ENCODE measurements around the gene NDUFS2.
A peak's percentile ranks its signal among the peaks of the same experiment; 100 is the strongest.

Gene NDUFS2

GRCh38 chr1:161195171-161195570, 7.0 kb upstream of the NDUFS2 start:
- no peak overlapping the region for H3K4me3 ChIP-seq (ENCODE audit: low read depth, low read length)
- no peak for DNase-seq
- H3K9me3 ChIP-seq: no peaks in the 10 kb centered on the region
- TF ChIP-seq, protein P1, sequence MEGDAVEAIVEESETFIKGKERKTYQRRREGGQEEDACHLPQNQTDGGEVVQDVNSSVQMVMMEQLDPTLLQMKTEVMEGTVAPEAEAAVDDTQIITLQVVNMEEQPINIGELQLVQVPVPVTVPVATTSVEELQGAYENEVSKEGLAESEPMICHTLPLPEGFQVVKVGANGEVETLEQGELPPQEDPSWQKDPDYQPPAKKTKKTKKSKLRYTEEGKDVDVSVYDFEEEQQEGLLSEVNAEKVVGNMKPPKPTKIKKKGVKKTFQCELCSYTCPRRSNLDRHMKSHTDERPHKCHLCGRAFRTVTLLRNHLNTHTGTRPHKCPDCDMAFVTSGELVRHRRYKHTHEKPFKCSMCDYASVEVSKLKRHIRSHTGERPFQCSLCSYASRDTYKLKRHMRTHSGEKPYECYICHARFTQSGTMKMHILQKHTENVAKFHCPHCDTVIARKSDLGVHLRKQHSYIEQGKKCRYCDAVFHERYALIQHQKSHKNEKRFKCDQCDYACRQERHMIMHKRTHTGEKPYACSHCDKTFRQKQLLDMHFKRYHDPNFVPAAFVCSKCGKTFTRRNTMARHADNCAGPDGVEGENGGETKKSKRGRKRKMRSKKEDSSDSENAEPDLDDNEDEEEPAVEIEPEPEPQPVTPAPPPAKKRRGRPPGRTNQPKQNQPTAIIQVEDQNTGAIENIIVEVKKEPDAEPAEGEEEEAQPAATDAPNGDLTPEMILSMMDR (IDR thresholded peaks at IDR 0.05; ENCODE audit: low read depth, low read length): no peak
- H3K27me3 ChIP-seq: no peaks in the 10 kb centered on the region
- H3K36me3 ChIP-seq: no peaks in the 10 kb centered on the region
- peaks cover 32% of the 10 kb centered on the region for H3K4me1 ChIP-seq

GRCh38 chr1:161196111-161196510, 6.1 kb upstream of the NDUFS2 start:
- Histone ChIP-seq H3K4me3 (ENCODE audit: low read depth, low read length) (no peak overlapping the region), H3K4me1 (peaks cover 39% of the 10 kb centered on the region), H3K9me3 (no peaks in the 10 kb centered on the region), H3K36me3 (no peaks in the 10 kb centered on the region), H3K27me3 (no peaks in the 10 kb centered on the region)
- TF ChIP-seq, protein P1 (IDR thresholded peaks at IDR 0.05; ENCODE audit: low read depth, low read length): no peak
- DNase-seq: no peak

- no peaks in the 10 kb centered on the region for H3K36me3 ChIP-seq
- 0 out of 2 replicates have a peak overlapping the region, but pooled peaks have one; percentile 10 for H3K4me3 ChIP-seq (ENCODE audit: low read depth, low read length)
- TF ChIP-seq, protein P1 (IDR thresholded peaks at IDR 0.05; ENCODE audit: low read depth, low read length): no peak
- H3K27me3 ChIP-seq: no peaks in the 10 kb centered on the region
- H3K9me3 ChIP-seq: no peaks in the 10 kb centered on the region
- peaks cover 44% of the 10 kb centered on the region for H3K4me1 ChIP-seq
- peak; percentile 81 for DNase-seq
Measured at GRCh38 chr1:161196521-161197451, 5.4 kb upstream of the NDUFS2 start.

DNA sequence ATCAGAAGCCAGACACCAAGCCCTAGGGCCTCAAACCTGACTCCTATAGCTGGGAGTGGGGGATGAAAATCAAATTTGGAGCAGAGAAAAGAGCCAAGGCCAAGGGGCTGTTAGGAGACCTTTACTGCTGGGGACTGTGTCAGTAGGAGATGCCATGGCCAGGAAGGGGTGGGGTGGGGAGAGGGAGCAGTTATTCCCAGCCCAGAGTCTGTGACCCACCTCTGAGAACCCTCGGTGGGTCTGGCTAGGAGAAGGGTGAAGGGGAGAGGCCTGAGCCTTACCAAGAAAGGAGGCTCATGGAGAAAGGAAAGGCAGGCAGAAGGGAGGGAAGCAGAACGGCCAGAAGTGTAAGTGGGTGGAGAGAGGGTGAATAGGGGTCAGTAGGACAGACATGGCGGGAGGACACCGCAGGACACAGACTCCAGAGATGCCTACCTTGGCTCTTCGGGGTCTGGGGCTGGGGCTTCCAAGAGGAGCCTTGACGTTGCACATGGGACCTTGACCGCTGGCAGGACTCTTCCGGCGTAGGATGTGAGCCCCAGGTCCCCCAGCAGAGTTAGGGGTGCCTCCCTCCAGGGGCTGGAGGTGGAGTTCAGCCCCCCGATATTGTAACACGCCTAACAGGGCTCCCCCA, 4.5 kb upstream of the NDUFS2 start:
- peaks cover 43% of the 10 kb centered on the region for H3K4me1 ChIP-seq
- H3K9me3 ChIP-seq: no peaks in the 10 kb centered on the region
- TF ChIP-seq, protein P1 (IDR thresholded peaks at IDR 0.05; ENCODE audit: low read depth, low read length): no peak
- H3K36me3 ChIP-seq: no peaks in the 10 kb centered on the region
- H3K4me3 ChIP-seq (ENCODE audit: low read depth, low read length): no peak overlapping the region; the same call in 1 of the 2 replicates
- no peaks in the 10 kb centered on the region for H3K27me3 ChIP-seq
- DNase-seq: no peak

GRCh38 chr1:161198194-161198896, 3.8 kb upstream of the NDUFS2 start:
- Histone ChIP-seq H3K4me3 (ENCODE audit: low read depth, low read length) (peak overlapping the region; percentile 34), H3K27me3 (no peaks in the 10 kb centered on the region), H3K36me3 (no peaks in the 10 kb centered on the region), H3K9me3 (no peaks in the 10 kb centered on the region), H3K4me1 (peaks cover 39% of the 10 kb centered on the region)
- DNase-seq: peak; percentile 71
- TF ChIP-seq, protein P1 (IDR thresholded peaks at IDR 0.05; ENCODE audit: low read depth, low read length): no peak; the same call in 1 of the 2 replicates

Data from BE2C (cell line).